Erythroblast (primary cell): Measurements from ENCODE around the gene LLGL2.

Experiments used
- GATA1 ChIP-seq: IDR thresholded peaks from 2 replicates; pipeline ENCODE4 v1.6.1; 2011; ENCODE audit warnings: low read depth, mild to moderate bottlenecking, control low read depth, low read length, moderate library complexity
- POLR2A ChIP-seq: IDR thresholded peaks from 2 replicates; pipeline ENCODE4 v1.6.1; 2011; ENCODE audit warnings: mild to moderate bottlenecking, low read length

DNA sequence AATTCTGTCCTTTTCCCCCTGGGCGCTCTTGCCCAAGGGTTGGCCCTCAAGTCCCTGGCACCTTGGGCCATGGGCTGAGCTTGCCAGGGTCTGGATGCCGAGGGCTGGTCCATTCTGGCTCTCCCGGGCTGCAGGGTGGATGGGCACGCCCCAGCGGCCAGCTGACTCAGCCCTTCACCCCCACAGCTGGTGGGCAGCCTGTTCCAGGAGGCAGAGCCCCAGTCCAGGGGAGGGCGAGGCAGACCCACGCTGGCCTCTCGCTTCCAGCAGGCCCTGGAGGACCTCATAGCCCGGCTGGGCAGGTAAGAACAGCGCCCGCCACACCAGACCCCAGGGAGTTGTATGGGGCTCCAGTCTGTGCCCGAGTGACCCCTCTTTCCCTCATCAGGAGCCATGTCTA lies 77.1 kb downstream of the LLGL2 start:
- TF ChIP-seq POLR2A (no peak), GATA1 (no peak)
